ENCODE results near the gene PIP4K2A. TPM values are rescaled to one million over a fixed set of nuclear protein-coding genes. Genes with fewer than 3 reads are reported as not detected.

Gene PIP4K2A
- total RNA-seq, 2 experiments from 2014 or later: 108 to 115 TPM

GRCh38 chr10:22669163-22669711 is 45.1 kb downstream of the PIP4K2A start:
- ATAC-seq: peak; percentile 76
- Mint-ChIP-seq H3K27me3 (no peaks in the 10 kb centered on the region), H3K4me1 (ENCODE audit: low read depth) (peaks cover 90% of the 10 kb centered on the region), H3K27ac (peak overlapping the region; percentile 93), H3K4me3 (peak overlapping the region; percentile 40), H3K9me3 (peaks cover 2% of the 10 kb centered on the region), H3K36me3 (ENCODE audit: low read depth) (peaks cover 10% of the 10 kb centered on the region)
- intact Hi-C loops (cut with micrococcal nuclease): loop anchor here (5.0 kb wide), 2 partner anchors 42 to 43 kb away; partner anchors contain the start of gene PIP4K2A
- CTCF ChIA-PET: interaction anchor here (0.7 to 2.6 kb wide), 7 partner anchors 9 to 84 kb away, joined by 3 to 13 read pairs (median 5); no protein-coding TSS in a partner anchor
- TF ChIP-seq, protein P1, sequence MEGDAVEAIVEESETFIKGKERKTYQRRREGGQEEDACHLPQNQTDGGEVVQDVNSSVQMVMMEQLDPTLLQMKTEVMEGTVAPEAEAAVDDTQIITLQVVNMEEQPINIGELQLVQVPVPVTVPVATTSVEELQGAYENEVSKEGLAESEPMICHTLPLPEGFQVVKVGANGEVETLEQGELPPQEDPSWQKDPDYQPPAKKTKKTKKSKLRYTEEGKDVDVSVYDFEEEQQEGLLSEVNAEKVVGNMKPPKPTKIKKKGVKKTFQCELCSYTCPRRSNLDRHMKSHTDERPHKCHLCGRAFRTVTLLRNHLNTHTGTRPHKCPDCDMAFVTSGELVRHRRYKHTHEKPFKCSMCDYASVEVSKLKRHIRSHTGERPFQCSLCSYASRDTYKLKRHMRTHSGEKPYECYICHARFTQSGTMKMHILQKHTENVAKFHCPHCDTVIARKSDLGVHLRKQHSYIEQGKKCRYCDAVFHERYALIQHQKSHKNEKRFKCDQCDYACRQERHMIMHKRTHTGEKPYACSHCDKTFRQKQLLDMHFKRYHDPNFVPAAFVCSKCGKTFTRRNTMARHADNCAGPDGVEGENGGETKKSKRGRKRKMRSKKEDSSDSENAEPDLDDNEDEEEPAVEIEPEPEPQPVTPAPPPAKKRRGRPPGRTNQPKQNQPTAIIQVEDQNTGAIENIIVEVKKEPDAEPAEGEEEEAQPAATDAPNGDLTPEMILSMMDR (IDR thresholded peaks at IDR 0.05): no peak
- POLR2A ChIA-PET: interaction anchor here (0.6 to 5.6 kb wide), 9 partner anchors 8 to 439 kb away, joined by 3 to 32 read pairs (median 3); no protein-coding TSS in a partner anchor
- peak; percentile 48 for DNase-seq

DNA sequence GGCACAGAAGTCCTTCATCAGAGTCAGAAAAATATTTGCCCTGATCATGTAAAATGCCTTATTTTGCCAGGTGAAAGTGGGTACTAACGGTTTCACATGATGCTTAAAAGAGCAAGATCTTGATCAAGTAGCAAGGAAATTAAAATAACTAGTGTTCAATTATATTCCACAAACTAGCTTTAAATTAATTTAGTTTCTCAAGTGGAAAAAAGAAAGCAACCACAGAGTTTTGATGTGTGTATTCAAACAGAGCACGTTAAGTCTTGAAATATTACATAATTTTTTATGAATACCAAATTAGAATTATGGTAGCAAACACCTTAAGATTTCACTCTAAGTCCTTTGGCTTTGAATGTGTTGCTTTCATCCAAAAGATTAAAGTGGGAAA is 47.3 kb downstream of the PIP4K2A start:
- Mint-ChIP-seq H3K36me3 (ENCODE audit: low read depth) (peaks cover 11% of the 10 kb centered on the region), H3K27me3 (no peaks in the 10 kb centered on the region), H3K4me3 (peak overlapping the region; percentile 81), H3K4me1 (ENCODE audit: low read depth) (peaks cover 88% of the 10 kb centered on the region), H3K9me3 (peaks cover 2% of the 10 kb centered on the region), H3K27ac (peak overlapping the region; percentile 93)
- TF ChIP-seq, protein P1 (IDR thresholded peaks at IDR 0.05): no peak
- ChIA-PET CTCF (interaction anchor here (1.1 kb wide), 1 partner anchor 9 kb away, joined by 3 read pairs; no protein-coding TSS in a partner anchor), POLR2A (interaction anchor here (1.1 to 3.8 kb wide), 3 partner anchors 8 to 46 kb away, joined by 4 to 17 read pairs (median 5); no protein-coding TSS in a partner anchor)
- ATAC-seq (no peak), DNase-seq (no peak)
- intact Hi-C loops (cut with micrococcal nuclease): loop anchor here (2.0 to 5.0 kb wide), 3 partner anchors 14 to 45 kb away; partner anchors contain the start of gene PIP4K2A

DNA sequence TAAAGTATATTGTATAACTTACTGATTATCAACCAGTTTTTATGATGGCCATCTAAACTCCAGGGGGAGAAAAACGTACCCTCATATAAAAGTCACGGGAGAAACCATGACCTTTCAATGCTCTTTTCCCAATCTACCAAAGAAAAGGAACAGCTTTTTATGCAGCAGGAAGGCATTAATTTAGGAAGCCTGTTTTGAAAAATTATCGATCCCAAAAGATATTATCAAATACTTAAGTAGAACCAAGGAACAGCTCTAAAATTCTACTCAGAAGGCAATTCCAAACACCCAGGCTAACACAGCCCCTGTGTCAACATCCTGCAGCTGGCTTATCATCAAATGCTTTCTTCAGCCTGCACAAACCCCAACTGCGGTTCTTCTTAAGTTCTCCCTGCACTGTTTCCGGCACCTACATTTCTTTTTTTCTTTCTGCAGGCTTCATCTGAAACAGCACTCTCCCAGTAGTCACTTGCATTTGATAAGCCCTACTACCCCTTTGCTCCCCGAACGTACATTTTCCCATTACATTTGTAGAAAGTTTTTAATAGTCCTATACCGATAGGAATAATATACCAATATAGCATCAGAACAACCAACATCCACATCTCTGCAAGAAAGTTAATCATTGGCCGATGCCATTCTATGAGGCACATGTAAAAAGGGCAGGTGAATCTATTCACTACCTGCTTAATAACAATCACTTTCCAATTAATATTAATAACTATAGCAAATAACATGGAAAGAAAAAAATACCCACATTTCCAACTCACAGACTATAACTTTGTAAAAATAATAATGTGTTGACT is 47.9 kb downstream of the PIP4K2A start:
- Mint-ChIP-seq H3K27me3 (no peaks in the 10 kb centered on the region), H3K27ac (peak overlapping the region; percentile 93), H3K4me1 (ENCODE audit: low read depth) (peaks cover 89% of the 10 kb centered on the region), H3K9me3 (peaks cover 2% of the 10 kb centered on the region), H3K4me3 (peak overlapping the region; percentile 81), H3K36me3 (ENCODE audit: low read depth) (peaks cover 13% of the 10 kb centered on the region)
- ChIA-PET POLR2A (interaction anchor here (0.6 to 3.8 kb wide), 6 partner anchors 8 to 120 kb away, joined by 3 to 17 read pairs (median 4); no protein-coding TSS in a partner anchor), CTCF (interaction anchor here (0.7 to 1.1 kb wide), 2 partner anchors 9 to 10 kb away, joined by 3 read pairs; no protein-coding TSS in a partner anchor)
- ATAC-seq (peak; percentile 79), DNase-seq (peak; percentile 80)
- intact Hi-C loops (cut with micrococcal nuclease): loop anchor here (2.0 to 5.0 kb wide), 3 partner anchors 14 to 46 kb away; partner anchors contain the start of gene PIP4K2A
- TF ChIP-seq, protein P1 (IDR thresholded peaks at IDR 0.05): no peak

- Mint-ChIP-seq H3K27me3 (no peaks in the 10 kb centered on the region), H3K4me3 (no peak overlapping the region), H3K36me3 (ENCODE audit: low read depth) (peaks cover 14% of the 10 kb centered on the region), H3K9me3 (peaks cover 2% of the 10 kb centered on the region), H3K4me1 (ENCODE audit: low read depth) (peaks cover 87% of the 10 kb centered on the region), H3K27ac (peak overlapping the region; percentile 80)
- ChIA-PET CTCF (interaction anchor here (1.4 kb wide), 1 partner anchor 10 kb away, joined by 4 read pairs; no protein-coding TSS in a partner anchor), POLR2A (no interaction called here)
- TF ChIP-seq, protein P1 (IDR thresholded peaks at IDR 0.05): no peak
- intact Hi-C loops (cut with micrococcal nuclease): loop anchor here (5.0 kb wide), 2 partner anchors 38 to 47 kb away; partner anchors contain the start of gene PIP4K2A
- no peak for DNase-seq
- no peak for ATAC-seq
Observed at GRCh38 chr10:22665329-22665728, 49.0 kb downstream of the PIP4K2A start.

All from activated CD8-positive, alpha-beta T cell treated with anti-CD3 and anti-CD28 coated beads for 36 hours (primary cell).